Measurements from ENCODE around the gene UXT. TPM values are rescaled to one million over a fixed set of nuclear protein-coding genes. Genes with fewer than 3 reads are reported as not detected.

Gene UXT
- total and polyA plus RNA-seq, 4 donors: 34.0 to 99.0 (median 65.3) TPM

GRCh38 chrX:47619486-47620302 lies 39.3 kb downstream of the UXT start, which contains the start of gene SYN1:
TSS of gene SYN1 (minus strand) at chrX:47619857. CDS start at chrX:47619728, 129 bp downstream.
- Histone ChIP-seq H3K9me3 (ENCODE audit: control insufficient read depth in 4 of 4, low read length in 3 of 4) (no peaks in the 10 kb centered on the region), H3K27ac (ENCODE audit: low read depth in 1 of 2, low read length in 2 of 2) (no peak within 1 kb of the TSS), H3K27me3 (ENCODE audit: control insufficient read depth in 4 of 4, insufficient read depth in 4 of 4, low read length in 3 of 4) (no peaks in the 10 kb centered on the region), H3K4me3 (ENCODE audit: low read depth in 1 of 3, low read length in 3 of 3) (peak within 1 kb of the TSS; percentile 29 to 43 (median 42)), H3K36me3 (ENCODE audit: control insufficient read depth in 4 of 4, insufficient read depth in 3 of 4, low read depth in 1 of 4, low read length in 3 of 4) (no peaks in the 10 kb centered on the region), H3K9ac (ENCODE audit: low read depth in 1 of 2, low read length in 2 of 2) (no peak within 1 kb of the TSS), H3K4me1 (ENCODE audit: control insufficient read depth in 4 of 4, insufficient read depth in 4 of 4, low read length in 3 of 4) (peaks cover 0 to 4% (median 0%) of the 10 kb centered on the region in 4 donors)
- TF ChIP-seq FOXA1 (IDR thresholded peaks at IDR 0.05) (no peak), EGR1 (IDR thresholded peaks at IDR 0.05; ENCODE audit: low read depth in 2 of 2) (peak; percentile 82 to 90), HNF4G (IDR thresholded peaks at IDR 0.05) (no peak), HNF4A (conservative IDR thresholded peaks at IDR 0.05) (no peak), RAD21 (IDR thresholded peaks at IDR 0.05) (peak in 1 of 2 donors; percentile 11), FOXA2 (IDR thresholded peaks at IDR 0.05) (no peak), SP1 (IDR thresholded peaks at IDR 0.05) (no peak)
- TF ChIP-seq, protein P1, sequence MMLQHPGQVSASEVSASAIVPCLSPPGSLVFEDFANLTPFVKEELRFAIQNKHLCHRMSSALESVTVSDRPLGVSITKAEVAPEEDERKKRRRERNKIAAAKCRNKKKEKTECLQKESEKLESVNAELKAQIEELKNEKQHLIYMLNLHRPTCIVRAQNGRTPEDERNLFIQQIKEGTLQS (IDR thresholded peaks at IDR 0.05): no peak
- TF ChIP-seq, protein P2, sequence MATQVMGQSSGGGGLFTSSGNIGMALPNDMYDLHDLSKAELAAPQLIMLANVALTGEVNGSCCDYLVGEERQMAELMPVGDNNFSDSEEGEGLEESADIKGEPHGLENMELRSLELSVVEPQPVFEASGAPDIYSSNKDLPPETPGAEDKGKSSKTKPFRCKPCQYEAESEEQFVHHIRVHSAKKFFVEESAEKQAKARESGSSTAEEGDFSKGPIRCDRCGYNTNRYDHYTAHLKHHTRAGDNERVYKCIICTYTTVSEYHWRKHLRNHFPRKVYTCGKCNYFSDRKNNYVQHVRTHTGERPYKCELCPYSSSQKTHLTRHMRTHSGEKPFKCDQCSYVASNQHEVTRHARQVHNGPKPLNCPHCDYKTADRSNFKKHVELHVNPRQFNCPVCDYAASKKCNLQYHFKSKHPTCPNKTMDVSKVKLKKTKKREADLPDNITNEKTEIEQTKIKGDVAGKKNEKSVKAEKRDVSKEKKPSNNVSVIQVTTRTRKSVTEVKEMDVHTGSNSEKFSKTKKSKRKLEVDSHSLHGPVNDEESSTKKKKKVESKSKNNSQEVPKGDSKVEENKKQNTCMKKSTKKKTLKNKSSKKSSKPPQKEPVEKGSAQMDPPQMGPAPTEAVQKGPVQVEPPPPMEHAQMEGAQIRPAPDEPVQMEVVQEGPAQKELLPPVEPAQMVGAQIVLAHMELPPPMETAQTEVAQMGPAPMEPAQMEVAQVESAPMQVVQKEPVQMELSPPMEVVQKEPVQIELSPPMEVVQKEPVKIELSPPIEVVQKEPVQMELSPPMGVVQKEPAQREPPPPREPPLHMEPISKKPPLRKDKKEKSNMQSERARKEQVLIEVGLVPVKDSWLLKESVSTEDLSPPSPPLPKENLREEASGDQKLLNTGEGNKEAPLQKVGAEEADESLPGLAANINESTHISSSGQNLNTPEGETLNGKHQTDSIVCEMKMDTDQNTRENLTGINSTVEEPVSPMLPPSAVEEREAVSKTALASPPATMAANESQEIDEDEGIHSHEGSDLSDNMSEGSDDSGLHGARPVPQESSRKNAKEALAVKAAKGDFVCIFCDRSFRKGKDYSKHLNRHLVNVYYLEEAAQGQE (IDR thresholded peaks at IDR 0.05): peak; percentile 99
- peak; percentile 68 for DNase-seq (ENCODE audit: low spot score)
- WGBS: 3% methylated on average over 88 of the region's 88 CpGs

- Histone ChIP-seq H3K4me3 (ENCODE audit: low read depth in 1 of 3, low read length in 3 of 3) (peak overlapping the region in 1 of 3 donors; percentile 42), H3K9me3 (ENCODE audit: control insufficient read depth in 4 of 4, low read length in 3 of 4) (no peaks in the 10 kb centered on the region), H3K27ac (ENCODE audit: low read depth in 1 of 2, low read length in 2 of 2) (no peak overlapping the region), H3K9ac (ENCODE audit: low read depth in 1 of 2, low read length in 2 of 2) (no peak overlapping the region), H3K4me1 (ENCODE audit: control insufficient read depth in 4 of 4, insufficient read depth in 4 of 4, low read length in 3 of 4) (peaks cover 0 to 4% (median 0%) of the 10 kb centered on the region in 4 donors), H3K36me3 (ENCODE audit: control insufficient read depth in 4 of 4, insufficient read depth in 3 of 4, low read depth in 1 of 4, low read length in 3 of 4) (no peaks in the 10 kb centered on the region), H3K27me3 (ENCODE audit: control insufficient read depth in 4 of 4, insufficient read depth in 4 of 4, low read length in 3 of 4) (no peaks in the 10 kb centered on the region)
- WGBS: 35% methylated on average over 32 of the region's 32 CpGs
- TF ChIP-seq ZBTB33 (IDR thresholded peaks at IDR 0.05) (no peak), FOXA2 (IDR thresholded peaks at IDR 0.05) (no peak), FOXA1 (IDR thresholded peaks at IDR 0.05) (no peak), GABPA (IDR thresholded peaks at IDR 0.05 in 1 of 2, conservative IDR thresholded peaks at IDR 0.05 in 1 of 2) (no peak), NR2F2 (IDR thresholded peaks at IDR 0.05) (no peak), RXRA (IDR thresholded peaks at IDR 0.05) (no peak), TAF1 (conservative IDR thresholded peaks at IDR 0.05) (no peak), HNF4A (conservative IDR thresholded peaks at IDR 0.05) (no peak), SP1 (IDR thresholded peaks at IDR 0.05) (no peak), HNF4G (IDR thresholded peaks at IDR 0.05) (no peak), RAD21 (IDR thresholded peaks at IDR 0.05) (no peak), YY1 (IDR thresholded peaks at IDR 0.05) (no peak), EGR1 (IDR thresholded peaks at IDR 0.05; ENCODE audit: low read depth in 2 of 2) (no peak)
- TF ChIP-seq, protein P1 (IDR thresholded peaks at IDR 0.05): no peak
- TF ChIP-seq, protein P2 (IDR thresholded peaks at IDR 0.05): no peak
- DNase-seq (ENCODE audit: low spot score): no peak
These were observed 40.0 kb downstream of the UXT start for GRCh38 chrX:47618923-47619485.

All from liver (tissue), 9 donors.